ENCODE data around the gene FAM78B.

The FAM78B gene

GRCh38 chr1:166197141-166197540 lies 30.3 kb upstream of the FAM78B start:
- peak; percentile 23; the same call in 1 of the 2 replicates for TF ChIP-seq CEBPB (IDR thresholded peaks at IDR 0.05)
- no peak for TF ChIP-seq YY1 (IDR thresholded peaks at IDR 0.05; ENCODE audit: low read depth)
- no peak for TF ChIP-seq CREB1 (IDR thresholded peaks at IDR 0.05; ENCODE audit: low read depth)
- no peak for TF ChIP-seq USF1 (IDR thresholded peaks at IDR 0.05)

GRCh38 chr1:166193057-166193698 lies 26.4 kb upstream of the FAM78B start:
- TF ChIP-seq CEBPB (IDR thresholded peaks at IDR 0.05) (no peak), YY1 (IDR thresholded peaks at IDR 0.05; ENCODE audit: low read depth) (no peak), CREB1 (IDR thresholded peaks at IDR 0.05; ENCODE audit: low read depth) (no peak), RAD21 (IDR thresholded peaks at IDR 0.05; ENCODE audit: low read depth) (no peak), ZBTB7A (IDR thresholded peaks at IDR 0.05; ENCODE audit: low read depth) (no peak), EP300 (IDR thresholded peaks at IDR 0.05; ENCODE audit: borderline replicate concordance) (no peak), REST (IDR thresholded peaks at IDR 0.05; ENCODE audit: low read depth) (peak; percentile 82)

- TF ChIP-seq NFIC (IDR thresholded peaks at IDR 0.05) (no peak), TAF1 (IDR thresholded peaks at IDR 0.05; ENCODE audit: low read depth) (no peak)
Measured at GRCh38 chr1:166190400-166190799, 23.6 kb upstream of the FAM78B start.

GRCh38 chr1:166189126-166189525 lies 22.3 kb upstream of the FAM78B start:
- TF ChIP-seq CEBPB (IDR thresholded peaks at IDR 0.05): no peak
- no peak for TF ChIP-seq TEAD4 (IDR thresholded peaks at IDR 0.05)
- no peak for TF ChIP-seq RAD21 (IDR thresholded peaks at IDR 0.05; ENCODE audit: low read depth)
- no peak for TF ChIP-seq CREB1 (IDR thresholded peaks at IDR 0.05; ENCODE audit: low read depth)
- no peak for TF ChIP-seq TAF1 (IDR thresholded peaks at IDR 0.05; ENCODE audit: low read depth)
- TF ChIP-seq YY1 (IDR thresholded peaks at IDR 0.05; ENCODE audit: low read depth): no peak
- no peak for TF ChIP-seq TCF12 (IDR thresholded peaks at IDR 0.05; ENCODE audit: low read depth)
- TF ChIP-seq REST (IDR thresholded peaks at IDR 0.05; ENCODE audit: low read depth): no peak
- no peak for TF ChIP-seq ZBTB7A (IDR thresholded peaks at IDR 0.05; ENCODE audit: low read depth)
- TF ChIP-seq NFIC (IDR thresholded peaks at IDR 0.05): no peak
- no peak for TF ChIP-seq FOXM1 (IDR thresholded peaks at IDR 0.05; ENCODE audit: borderline replicate concordance, low read depth)
- TF ChIP-seq EGR1 (IDR thresholded peaks at IDR 0.05): no peak
- TF ChIP-seq MAX (IDR thresholded peaks at IDR 0.05): no peak
- no peak for TF ChIP-seq EP300 (IDR thresholded peaks at IDR 0.05; ENCODE audit: borderline replicate concordance)
- TF ChIP-seq USF1 (IDR thresholded peaks at IDR 0.05): no peak

- TF ChIP-seq CREB1 (IDR thresholded peaks at IDR 0.05; ENCODE audit: low read depth): no peak
Measured at GRCh38 chr1:166185526-166185925, 18.7 kb upstream of the FAM78B start.

GRCh38 chr1:166184897-166185296 lies 18.1 kb upstream of the FAM78B start:
- no peak for TF ChIP-seq REST (IDR thresholded peaks at IDR 0.05; ENCODE audit: low read depth)
- no peak for TF ChIP-seq NFIC (IDR thresholded peaks at IDR 0.05)
- no peak for TF ChIP-seq TAF1 (IDR thresholded peaks at IDR 0.05; ENCODE audit: low read depth)
- no peak for TF ChIP-seq CREB1 (IDR thresholded peaks at IDR 0.05; ENCODE audit: low read depth)
- no peak for TF ChIP-seq MAX (IDR thresholded peaks at IDR 0.05)

Data from Ishikawa (cell line).